Ovary (tissue), 3 donors: ENCODE data around the gene ACTL6B.

Experiments
- POLR2A ChIP-seq: fragments of 450-650 bp; IDR thresholded peaks from one replicate; pipeline ENCODE4 v1.6.1; 2017; ENCODE audit warnings: antibody characterized with exemption, mild to moderate bottlenecking, moderate library complexity
- TF ChIP-seq, protein P1 (sequence below), 3 donors: fragments of 450-650 bp in 2 of 3; fragments of 200-600 bp in 1 of 3; IDR thresholded peaks; one replicate each; pipeline versions ENCODE4 v1.5.1 to v1.8.0; 2016 to 2022; ENCODE audit warnings: antibody characterized with exemption in 3 of 3, mild to moderate bottlenecking in 1 of 3
- donor health status: DM: no; HTN: no; CAD: no.

DNA sequence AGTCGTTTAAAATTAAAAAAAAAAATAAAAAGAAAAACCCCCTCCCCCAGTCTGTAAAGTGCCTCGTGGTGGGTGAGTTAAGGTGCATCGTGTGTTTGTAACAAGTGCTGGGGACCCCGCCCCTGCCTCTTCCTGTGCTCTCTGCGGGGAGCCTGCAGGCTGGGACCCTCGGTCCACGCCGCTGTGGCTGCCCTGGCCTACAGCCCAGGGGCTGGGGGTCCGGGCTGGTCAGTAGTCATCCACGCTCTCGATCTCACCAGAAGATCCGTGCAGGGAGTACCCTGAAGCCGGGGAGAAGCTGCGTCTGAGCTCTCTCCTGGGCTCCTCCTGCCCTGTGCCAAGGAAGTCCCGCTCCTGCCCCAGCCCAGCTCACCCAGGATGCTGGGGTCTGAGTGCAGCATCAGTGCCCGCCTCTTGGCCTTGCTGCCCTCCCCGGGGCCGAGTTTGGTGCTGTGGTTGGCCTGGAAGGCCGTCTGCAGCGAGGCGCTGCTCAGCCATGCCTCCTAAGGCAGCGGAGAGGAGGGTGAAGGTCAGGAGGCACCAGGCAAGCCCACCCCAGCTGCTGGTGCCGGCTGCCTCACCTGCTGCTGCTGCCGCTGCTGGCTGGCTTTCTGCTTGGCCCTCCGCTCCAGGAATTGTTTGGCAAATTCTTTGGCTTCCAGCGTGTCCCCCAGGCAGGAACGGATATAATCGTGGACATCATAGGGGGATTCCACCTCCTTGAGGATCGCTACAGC is 25.4 kb upstream of the ACTL6B start:
- TF ChIP-seq, protein P1, sequence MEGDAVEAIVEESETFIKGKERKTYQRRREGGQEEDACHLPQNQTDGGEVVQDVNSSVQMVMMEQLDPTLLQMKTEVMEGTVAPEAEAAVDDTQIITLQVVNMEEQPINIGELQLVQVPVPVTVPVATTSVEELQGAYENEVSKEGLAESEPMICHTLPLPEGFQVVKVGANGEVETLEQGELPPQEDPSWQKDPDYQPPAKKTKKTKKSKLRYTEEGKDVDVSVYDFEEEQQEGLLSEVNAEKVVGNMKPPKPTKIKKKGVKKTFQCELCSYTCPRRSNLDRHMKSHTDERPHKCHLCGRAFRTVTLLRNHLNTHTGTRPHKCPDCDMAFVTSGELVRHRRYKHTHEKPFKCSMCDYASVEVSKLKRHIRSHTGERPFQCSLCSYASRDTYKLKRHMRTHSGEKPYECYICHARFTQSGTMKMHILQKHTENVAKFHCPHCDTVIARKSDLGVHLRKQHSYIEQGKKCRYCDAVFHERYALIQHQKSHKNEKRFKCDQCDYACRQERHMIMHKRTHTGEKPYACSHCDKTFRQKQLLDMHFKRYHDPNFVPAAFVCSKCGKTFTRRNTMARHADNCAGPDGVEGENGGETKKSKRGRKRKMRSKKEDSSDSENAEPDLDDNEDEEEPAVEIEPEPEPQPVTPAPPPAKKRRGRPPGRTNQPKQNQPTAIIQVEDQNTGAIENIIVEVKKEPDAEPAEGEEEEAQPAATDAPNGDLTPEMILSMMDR (IDR thresholded peaks at IDR 0.05): no peak
- no peak for TF ChIP-seq POLR2A
